Vagina (tissue), 2 donors: ENCODE measurements around the gene ILF3. TPM values are rescaled to one million over a fixed set of nuclear protein-coding genes. Genes with fewer than 3 reads are reported as not detected.

ENCODE experiments used
- DNase-seq, 2 donors: peaks; one replicate each; pipeline ENCODE4 v3.0.0-alpha.2; 2017; ENCODE audit errors: extremely low spot score in 2 of 2
- H3K27ac ChIP-seq: fragments of 200-600 bp; sonication (generic); one replicate; pipeline ENCODE4 v1.5.1; 2019
- H3K27me3 ChIP-seq: fragments of 200-600 bp; sonication (generic); one replicate; pipeline ENCODE4 v1.5.1; 2019
- H3K36me3 ChIP-seq, 2 donors: fragments of 200-600 bp; sonication (generic); one replicate each; pipeline ENCODE4 v1.5.1; 2017 to 2019
- H3K4me1 ChIP-seq: fragments of 200-600 bp; sonication (generic); one replicate; pipeline ENCODE4 v1.5.1; 2019
- H3K4me3 ChIP-seq, 2 donors: fragments of 200-600 bp; sonication (generic); 1 replicate in 1 of 2; 2 replicates in 1 of 2; pipeline ENCODE4 v1.5.1; 2016 to 2019
- H3K9me3 ChIP-seq: fragments of 200-600 bp; sonication (generic); one replicate; pipeline ENCODE4 v1.5.1; 2019
- POLR2A ChIP-seq, 2 donors: fragments of 450-650 bp; IDR thresholded peaks; one replicate each; pipeline ENCODE4 v1.6.1; 2017; ENCODE audit warnings: antibody characterized with exemption in 2 of 2, mild to moderate bottlenecking in 2 of 2, moderate library complexity in 2 of 2
- POLR2AphosphoS5 ChIP-seq, 2 donors: sonication (generic); formaldehyde crosslinking; IDR thresholded peaks; one replicate each; pipeline ENCODE4 v1.9.0; 2017; ENCODE audit warnings: antibody characterized with exemption in 2 of 2, mild to moderate bottlenecking in 2 of 2, low read depth in 1 of 2; ENCODE audit not compliant: insufficient read depth in 1 of 2
- intact Hi-C: fragments of 100-400 bp; cut with DNase I; formaldehyde crosslinking; loops from one replicate; pipeline ENCODE4 v1.15.1; 2023
- microRNA counts, 2 donors: library from miRNA; unstranded; fragments of <30 nt; microRNA quantifications; one replicate each; lab custom pipeline; 2016 to 2017
- microRNA-seq: library from miRNA; unstranded; fragments of <30 nt; microRNA quantifications from one replicate; pipeline ENCODE4, GENCODE V29; 2017; ENCODE audit warnings: borderline number of aligned reads, borderline replicate concordance
- small RNA-seq: library from RNA; depleted of rRNA; stranded (forward); fragments of <200 nt; gene quantifications from one replicate; pipeline ENCODE3, GENCODE V24; 2016
- total RNA-seq: library from RNA; depleted of rRNA; stranded (reverse); fragments of >200 nt; gene quantifications from one replicate; pipeline ENCODE4 v1.2.3, GENCODE V29; 2016
- TF ChIP-seq, protein P1 (sequence below), 3 experiments: fragments of 450-650 bp in 2 of 3; fragments of 200-600 bp in 1 of 3; sonication (generic) in 1 of 3; IDR thresholded peaks; one replicate each; pipeline ENCODE4 v1.5.1; 2017 to 2019; ENCODE audit warnings: antibody characterized with exemption in 3 of 3, mild to moderate bottlenecking in 2 of 3, moderate library complexity in 2 of 3

Gene ILF3
- total RNA-seq, 1 donor from 2014 or later: 125 TPM

DNA sequence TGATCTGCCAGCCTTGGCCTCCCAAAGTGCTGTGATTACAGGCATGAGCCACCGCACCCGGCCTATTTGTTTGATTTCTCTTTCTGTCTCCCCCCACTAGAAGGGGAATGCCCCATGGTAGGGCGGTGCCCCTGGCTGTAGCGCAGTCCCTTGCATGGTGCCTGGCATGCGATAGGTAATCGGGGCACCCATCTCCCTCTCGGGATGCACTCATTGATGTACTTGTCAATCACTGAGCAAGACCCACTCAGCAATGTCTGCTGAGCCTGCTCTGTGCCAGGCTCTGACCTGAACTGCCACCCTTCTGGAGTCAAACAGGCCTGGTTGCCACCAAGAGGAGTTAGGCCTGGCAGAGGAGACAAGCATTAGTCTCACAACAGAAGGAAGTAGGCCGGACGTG, 83.6 kb downstream of the ILF3 start:
- no peak for DNase-seq
- TF ChIP-seq POLR2AphosphoS5 (IDR thresholded peaks at IDR 0.05; ENCODE audit: insufficient read depth in 1 of 2, low read depth in 1 of 2) (no peak), POLR2A (IDR thresholded peaks at IDR 0.05) (no peak)
- TF ChIP-seq, protein P1, sequence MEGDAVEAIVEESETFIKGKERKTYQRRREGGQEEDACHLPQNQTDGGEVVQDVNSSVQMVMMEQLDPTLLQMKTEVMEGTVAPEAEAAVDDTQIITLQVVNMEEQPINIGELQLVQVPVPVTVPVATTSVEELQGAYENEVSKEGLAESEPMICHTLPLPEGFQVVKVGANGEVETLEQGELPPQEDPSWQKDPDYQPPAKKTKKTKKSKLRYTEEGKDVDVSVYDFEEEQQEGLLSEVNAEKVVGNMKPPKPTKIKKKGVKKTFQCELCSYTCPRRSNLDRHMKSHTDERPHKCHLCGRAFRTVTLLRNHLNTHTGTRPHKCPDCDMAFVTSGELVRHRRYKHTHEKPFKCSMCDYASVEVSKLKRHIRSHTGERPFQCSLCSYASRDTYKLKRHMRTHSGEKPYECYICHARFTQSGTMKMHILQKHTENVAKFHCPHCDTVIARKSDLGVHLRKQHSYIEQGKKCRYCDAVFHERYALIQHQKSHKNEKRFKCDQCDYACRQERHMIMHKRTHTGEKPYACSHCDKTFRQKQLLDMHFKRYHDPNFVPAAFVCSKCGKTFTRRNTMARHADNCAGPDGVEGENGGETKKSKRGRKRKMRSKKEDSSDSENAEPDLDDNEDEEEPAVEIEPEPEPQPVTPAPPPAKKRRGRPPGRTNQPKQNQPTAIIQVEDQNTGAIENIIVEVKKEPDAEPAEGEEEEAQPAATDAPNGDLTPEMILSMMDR (IDR thresholded peaks at IDR 0.05): no peak
- no peaks in the 10 kb centered on the region for H3K27me3 ChIP-seq
- no peaks in the 10 kb centered on the region for H3K9me3 ChIP-seq
- H3K4me1 ChIP-seq: peaks cover 20% of the 10 kb centered on the region
- no peak overlapping the region for H3K27ac ChIP-seq
- intact Hi-C loops: no loop called here
- no peaks in the 10 kb centered on the region for H3K36me3 ChIP-seq
- no peak overlapping the region for H3K4me3 ChIP-seq

DNA sequence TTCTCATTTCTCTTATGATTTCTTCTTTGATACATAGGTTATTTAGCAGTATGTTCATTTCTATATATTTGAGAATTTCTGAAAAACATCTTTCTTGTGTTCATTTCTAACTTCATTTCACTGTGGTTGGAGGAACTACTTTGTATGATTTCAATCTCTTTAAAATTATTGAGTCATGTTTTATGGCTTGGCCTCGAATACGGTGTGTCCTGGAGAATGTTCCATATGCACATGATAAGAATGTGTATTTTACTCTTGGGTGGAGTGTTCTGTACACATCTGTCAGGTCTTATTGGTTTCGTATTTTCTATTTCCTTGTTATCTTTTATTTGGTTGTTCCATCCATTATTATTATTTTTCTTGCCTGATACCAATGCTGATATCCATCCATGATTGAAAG, 86.7 kb downstream of the ILF3 start:
- DNase-seq: no peak
- Histone ChIP-seq H3K27me3 (no peaks in the 10 kb centered on the region), H3K9me3 (no peaks in the 10 kb centered on the region), H3K4me1 (peaks cover 44% of the 10 kb centered on the region), H3K27ac (no peak overlapping the region), H3K36me3 (no peaks in the 10 kb centered on the region), H3K4me3 (no peak overlapping the region)
- intact Hi-C loops: no loop called here
- TF ChIP-seq, protein P1 (IDR thresholded peaks at IDR 0.05): no peak
- TF ChIP-seq POLR2A (IDR thresholded peaks at IDR 0.05) (no peak), POLR2AphosphoS5 (IDR thresholded peaks at IDR 0.05; ENCODE audit: insufficient read depth in 1 of 2, low read depth in 1 of 2) (no peak)

MicroRNAs encoded within 50 kb of the gene (microRNA counts, 767-probe panel; counts per million panel counts)
- 238 to 261 counts per million in 2 donors for microRNA hsa-miR-638 (lab: Ali Mortazavi, UCI)

Small RNA genes lying within 50 kb of the gene (microRNA-seq; reads per million reads assigned to microRNA genes)
- gene MIR638: not detected

Small RNA genes lying within 50 kb of the gene (small RNA-seq; reads per million reads assigned to genes)
- gene MIR638: not detected

Other genes with a start within 250 kb of the ILF3 start
- 16.7 TPM for gene PDE4A, start 233.8 kb upstream of the ILF3 start, total RNA-seq
- 53.5 TPM for gene KEAP1, start 151.0 kb upstream of the ILF3 start, total RNA-seq
- 36.6 TPM for gene S1PR5, start 136.9 kb upstream of the ILF3 start, total RNA-seq
- 18.2 TPM for gene ATG4D, start 110.4 kb upstream of the ILF3 start, total RNA-seq
- 21.6 TPM for gene KRI1, start 88.3 kb upstream of the ILF3 start, total RNA-seq
- 22.8 TPM for gene CDKN2D, start 85.4 kb upstream of the ILF3 start, total RNA-seq
- gene AP1M2, start 67.0 kb upstream of the ILF3 start, total RNA-seq: 29.0 TPM
- gene SLC44A2, start 28.8 kb upstream of the ILF3 start, total RNA-seq: 89.4 TPM
- gene QTRT1, start 47.1 kb downstream of the ILF3 start, total RNA-seq: 36.3 TPM
- 128 TPM for gene DNM2, start 63.7 kb downstream of the ILF3 start, total RNA-seq
- gene TMED1, start 181.9 kb downstream of the ILF3 start, total RNA-seq: 20.4 TPM
- 2.5 TPM for gene C19orf38, start 194.1 kb downstream of the ILF3 start, total RNA-seq
- gene CARM1, start 217.2 kb downstream of the ILF3 start, total RNA-seq: 28.2 TPM